SK-N-SH (cell line): ENCODE measurements around the gene MRPS7. TPM values are rescaled to one million over a fixed set of nuclear protein-coding genes. Genes with fewer than 3 reads are reported as not detected.

Experiments
- CTCF ChIA-PET: fragments of 300-600, 350-600 bp; formaldehyde crosslinking; extraction: SDS; loops from one replicate; lab custom pipeline; 2021; lab: Yijun Ruan, JAX
- POLR2A ChIA-PET: fragments of 350-600 bp; sonication (Branson Sonifier 250); formaldehyde crosslinking; extraction: SDS; loops from one replicate; lab custom pipeline; 2020; ENCODE audit warnings: antibody characterized with exemption, inconsistent platforms; lab: Yijun Ruan, JAX
- DNase-seq: peaks from one replicate; pipeline ENCODE4 v3.0.0; 2012
- H2AFZ ChIP-seq: fragments of 200-600 bp; sonication (generic); 2 replicates; pipeline ENCODE4 v1.8.1; 2016; ENCODE audit warnings: antibody characterized with exemption, mild to moderate bottlenecking, low read depth
- H3F3A ChIP-seq: fragments of 200-600 bp; sonication (generic); replicated peaks from 2 replicates; pipeline ENCODE3; 2016; ENCODE audit warnings: antibody characterized with exemption, mild to moderate bottlenecking; ENCODE audit not compliant: insufficient read depth
- H3K27ac ChIP-seq, 2 experiments: fragments of 200-500 bp in 1 of 2; fragments of 200-600 bp in 1 of 2; sonication (Bioruptor generic) in 1 of 2; sonication (generic), shearing (Covaris generic) in 1 of 2; 2 replicates each; pipeline versions ENCODE4 v1.5.1 to v1.6.1; 2014 to 2016; ENCODE audit warnings: low read depth in 2 of 2, inconsistent platforms in 1 of 2, low read length in 1 of 2, mild to moderate bottlenecking in 1 of 2, mixed read lengths in 1 of 2
- H3K27me3 ChIP-seq: fragments of 200-600 bp; sonication (generic), shearing (Covaris generic); 2 replicates; pipeline ENCODE4 v1.6.1; 2016; ENCODE audit warnings: mixed run types; ENCODE audit not compliant: insufficient read depth
- H3K36me3 ChIP-seq, 2 experiments: fragments of 200-500 bp in 1 of 2; fragments of 200-600 bp in 1 of 2; sonication (Bioruptor generic) in 1 of 2; sonication (generic) in 1 of 2; replicated peaks in 1 of 2; 2 replicates each; pipeline versions ENCODE3 to v1.5.1; 2014 to 2016; ENCODE audit warnings: low read length in 1 of 2, mild to moderate bottlenecking in 1 of 2; ENCODE audit not compliant: insufficient read depth in 2 of 2, control insufficient read depth in 1 of 2
- H3K4me1 ChIP-seq, 2 experiments: fragments of 200-500 bp in 1 of 2; fragments of 200-600 bp in 1 of 2; sonication (Bioruptor generic) in 1 of 2; sonication (generic), shearing (Covaris generic) in 1 of 2; 2 replicates each; pipeline versions ENCODE4 v1.5.1 to v1.6.1; 2014 to 2016; ENCODE audit warnings: low read depth in 1 of 2, low read length in 1 of 2, mixed run types in 1 of 2; ENCODE audit not compliant: insufficient read depth in 2 of 2, control insufficient read depth in 1 of 2
- H3K4me2 ChIP-seq: fragments of 200-600 bp; sonication (generic), shearing (Covaris generic); 2 replicates; pipeline ENCODE4 v1.6.1; 2017; ENCODE audit warnings: mixed run types
- H3K4me3 ChIP-seq, 2 experiments: fragments of 200-500 bp in 1 of 2; fragments of 200-600 bp in 1 of 2; sonication (Bioruptor generic) in 1 of 2; sonication (generic), shearing (Covaris generic) in 1 of 2; 2 replicates each; pipeline versions ENCODE4 v1.5.1 to v1.8.1; 2014 to 2016; ENCODE audit warnings: low read depth in 2 of 2, inconsistent platforms in 1 of 2, low read length in 1 of 2, mild to moderate bottlenecking in 1 of 2, mixed read lengths in 1 of 2, moderate library complexity in 1 of 2
- H3K79me2 ChIP-seq: fragments of 200-600 bp; sonication (generic); 2 replicates; pipeline ENCODE4 v1.8.1; 2017; ENCODE audit warnings: mild to moderate bottlenecking; ENCODE audit not compliant: insufficient read depth
- H3K9ac ChIP-seq: fragments of 200-600 bp; sonication (generic); 2 replicates; pipeline ENCODE4 v1.6.1; 2017; ENCODE audit warnings: mixed run types
- H3K9me2 ChIP-seq: fragments of 200-600 bp; sonication (generic); 2 replicates; pipeline ENCODE4 v1.6.1; 2017; ENCODE audit warnings: mixed run types
- H3K9me3 ChIP-seq: fragments of 200-600 bp; sonication (generic); 2 replicates; pipeline ENCODE4 v1.6.1; 2017; ENCODE audit warnings: mixed run types, mild to moderate bottlenecking, moderate library complexity
- H4K20me1 ChIP-seq: fragments of 200-600 bp; sonication (generic); 2 replicates; pipeline ENCODE4 v1.6.1; 2017; ENCODE audit warnings: mild to moderate bottlenecking, mixed run types; ENCODE audit not compliant: insufficient read depth
- FOSL2 ChIP-seq: IDR thresholded peaks from 2 replicates; pipeline ENCODE4 v1.4.0; 2012; ENCODE audit warnings: low read depth, mild to moderate bottlenecking, moderate library complexity, borderline replicate concordance
- FOXM1 ChIP-seq: IDR thresholded peaks from 2 replicates; pipeline ENCODE4 v1.4.0; 2012; ENCODE audit warnings: low read depth, mild to moderate bottlenecking
- GATA2 ChIP-seq: sonication (generic); formaldehyde crosslinking; IDR thresholded peaks from 2 replicates; pipeline ENCODE4 v1.5.0; 2020; ENCODE audit warnings: mild to moderate bottlenecking, missing genetic modification reagents
- IRF3 ChIP-seq: fragments of 150-350 bp; IDR thresholded peaks from 2 replicates; pipeline ENCODE4 v1.6.1; 2016; ENCODE audit warnings: mild to moderate bottlenecking, low read depth, low read length
- MAX ChIP-seq: IDR thresholded peaks from 2 replicates; pipeline ENCODE4 v1.4.0; 2012; ENCODE audit warnings: low read depth
- MEF2A ChIP-seq: IDR thresholded peaks from 2 replicates; pipeline ENCODE4 v1.4.0; 2012; ENCODE audit warnings: low read depth, borderline replicate concordance
- POLR2AphosphoS5 ChIP-seq: IDR thresholded peaks from 2 replicates; pipeline ENCODE4 v1.6.1; 2012; ENCODE audit warnings: low read depth, low read length
- RAD21 ChIP-seq: IDR thresholded peaks from 2 replicates; pipeline ENCODE4 v1.6.1; 2012; ENCODE audit warnings: mild to moderate bottlenecking, low read length
- RCOR1 ChIP-seq: fragments of 150-350 bp; IDR thresholded peaks from 2 replicates; pipeline ENCODE4 v1.6.1; 2017; ENCODE audit warnings: antibody characterized with exemption, low read length
- TCF12 ChIP-seq: IDR thresholded peaks from 2 replicates; pipeline ENCODE4 v1.4.0; 2012
- WGBS: methylation state at CpG from one replicate; pipeline ENCODE4 v1.1.6; 2017; ENCODE audit warnings: low lambda C conversion rate; 5-methylcytosine and 5-hydroxymethylcytosine counted together
- polyA plus RNA-seq, 3 experiments: library from polyadenylated mRNA; depleted of rRNA; stranded (reverse); fragments of >200 nt; gene quantifications; 2 replicates each; pipeline ENCODE4 v1.2.3, GENCODE V29; 2012
- TF ChIP-seq, protein P1 (sequence below): IDR thresholded peaks from 2 replicates; pipeline ENCODE4 v1.4.0; 2012; ENCODE audit warnings: low read depth, borderline replicate concordance
- TF ChIP-seq, protein P2 (sequence below): IDR thresholded peaks from 2 replicates; pipeline ENCODE4 v1.4.0; 2012; ENCODE audit warnings: low read depth, borderline replicate concordance
- TF ChIP-seq, protein P3 (sequence below): fragments of 150-350 bp; IDR thresholded peaks from 2 replicates; pipeline ENCODE4 v1.6.1; 2017; ENCODE audit warnings: antibody characterized with exemption, low read length, low read depth, borderline replicate concordance

MRPS7 gene
- polyA plus RNA-seq, 1 of the 3 experiments (the other 2 are of a cell fraction), result 82.8 TPM

DNA sequence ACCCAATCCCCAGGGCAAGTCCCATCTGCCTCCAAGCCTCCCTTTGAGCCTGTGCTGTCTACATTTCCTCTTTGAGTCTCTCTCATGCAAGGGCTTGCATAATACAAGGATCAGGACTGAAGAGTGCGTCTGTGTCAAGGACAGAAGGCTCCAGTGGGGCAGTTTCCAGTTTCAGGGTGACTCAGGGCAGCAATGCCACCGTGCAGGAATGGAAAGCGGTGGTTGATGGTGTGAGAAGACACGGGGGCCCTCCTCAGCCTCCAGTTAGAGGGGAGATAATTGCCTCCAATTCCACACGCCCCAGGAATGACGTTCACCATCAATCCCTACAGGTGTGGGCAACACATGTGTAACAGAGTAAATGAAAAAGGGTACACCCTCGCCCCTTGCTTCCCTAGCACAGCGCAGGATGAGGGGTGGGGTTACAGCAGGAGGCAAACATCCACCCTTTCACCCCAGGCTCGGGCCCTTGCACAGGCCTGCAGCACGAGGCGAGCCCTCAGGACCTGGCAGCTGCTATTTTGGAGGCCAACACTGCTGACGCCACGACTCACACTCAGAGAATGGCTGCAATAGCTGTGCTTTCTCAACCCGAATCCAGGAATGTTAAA is 52.4 kb downstream of the MRPS7 start:
- Histone ChIP-seq H3K79me2 (no peaks in the 10 kb centered on the region), H4K20me1 (no peaks in the 10 kb centered on the region)
- POLR2A ChIA-PET, result interaction anchor here (0.6 kb wide), 1 partner anchor 95 kb away, joined by 4 read pairs; no protein-coding TSS in a partner anchor
- DNase-seq, result no peak
- CTCF ChIA-PET, result interaction anchor here (6.2 kb wide), 1 partner anchor 8 kb away, joined by 45 read pairs; no protein-coding TSS in a partner anchor
- TF ChIP-seq GATA2 (no peak), MEF2A (no peak), RAD21 (no peak), FOSL2 (no peak), MAX (no peak), RCOR1 (no peak), IRF3 (no peak)
- TF ChIP-seq, protein P1, sequence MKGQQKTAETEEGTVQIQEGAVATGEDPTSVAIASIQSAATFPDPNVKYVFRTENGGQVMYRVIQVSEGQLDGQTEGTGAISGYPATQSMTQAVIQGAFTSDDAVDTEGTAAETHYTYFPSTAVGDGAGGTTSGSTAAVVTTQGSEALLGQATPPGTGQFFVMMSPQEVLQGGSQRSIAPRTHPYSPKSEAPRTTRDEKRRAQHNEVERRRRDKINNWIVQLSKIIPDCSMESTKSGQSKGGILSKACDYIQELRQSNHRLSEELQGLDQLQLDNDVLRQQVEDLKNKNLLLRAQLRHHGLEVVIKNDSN, result no peak
- TF ChIP-seq, protein P2, sequence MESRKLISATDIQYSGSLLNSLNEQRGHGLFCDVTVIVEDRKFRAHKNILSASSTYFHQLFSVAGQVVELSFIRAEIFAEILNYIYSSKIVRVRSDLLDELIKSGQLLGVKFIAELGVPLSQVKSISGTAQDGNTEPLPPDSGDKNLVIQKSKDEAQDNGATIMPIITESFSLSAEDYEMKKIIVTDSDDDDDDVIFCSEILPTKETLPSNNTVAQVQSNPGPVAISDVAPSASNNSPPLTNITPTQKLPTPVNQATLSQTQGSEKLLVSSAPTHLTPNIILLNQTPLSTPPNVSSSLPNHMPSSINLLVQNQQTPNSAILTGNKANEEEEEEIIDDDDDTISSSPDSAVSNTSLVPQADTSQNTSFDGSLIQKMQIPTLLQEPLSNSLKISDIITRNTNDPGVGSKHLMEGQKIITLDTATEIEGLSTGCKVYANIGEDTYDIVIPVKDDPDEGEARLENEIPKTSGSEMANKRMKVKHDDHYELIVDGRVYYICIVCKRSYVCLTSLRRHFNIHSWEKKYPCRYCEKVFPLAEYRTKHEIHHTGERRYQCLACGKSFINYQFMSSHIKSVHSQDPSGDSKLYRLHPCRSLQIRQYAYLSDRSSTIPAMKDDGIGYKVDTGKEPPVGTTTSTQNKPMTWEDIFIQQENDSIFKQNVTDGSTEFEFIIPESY, result no peak
- TF ChIP-seq, all 33 proteins: peak for 0
- no peaks in the 10 kb centered on the region for H3K9me2 ChIP-seq
- no peak overlapping the region for H3K27ac ChIP-seq
- H3K9me3 ChIP-seq, result no peaks in the 10 kb centered on the region
- no peak overlapping the region for H3K9ac ChIP-seq
- peaks cover 3 to 13% of the 10 kb centered on the region in 2 experiments for H3K36me3 ChIP-seq
- no peak overlapping the region for H3K4me2 ChIP-seq
- no peak overlapping the region for H3K4me3 ChIP-seq
- no peak overlapping the region for H2AFZ ChIP-seq
- H3F3A ChIP-seq, result no peaks in the 10 kb centered on the region
- WGBS, result 91% methylated on average over 14 of the region's 14 CpGs
- H3K4me1 ChIP-seq, result no peaks in the 10 kb centered on the region
- no peaks in the 10 kb centered on the region for H3K27me3 ChIP-seq

DNA sequence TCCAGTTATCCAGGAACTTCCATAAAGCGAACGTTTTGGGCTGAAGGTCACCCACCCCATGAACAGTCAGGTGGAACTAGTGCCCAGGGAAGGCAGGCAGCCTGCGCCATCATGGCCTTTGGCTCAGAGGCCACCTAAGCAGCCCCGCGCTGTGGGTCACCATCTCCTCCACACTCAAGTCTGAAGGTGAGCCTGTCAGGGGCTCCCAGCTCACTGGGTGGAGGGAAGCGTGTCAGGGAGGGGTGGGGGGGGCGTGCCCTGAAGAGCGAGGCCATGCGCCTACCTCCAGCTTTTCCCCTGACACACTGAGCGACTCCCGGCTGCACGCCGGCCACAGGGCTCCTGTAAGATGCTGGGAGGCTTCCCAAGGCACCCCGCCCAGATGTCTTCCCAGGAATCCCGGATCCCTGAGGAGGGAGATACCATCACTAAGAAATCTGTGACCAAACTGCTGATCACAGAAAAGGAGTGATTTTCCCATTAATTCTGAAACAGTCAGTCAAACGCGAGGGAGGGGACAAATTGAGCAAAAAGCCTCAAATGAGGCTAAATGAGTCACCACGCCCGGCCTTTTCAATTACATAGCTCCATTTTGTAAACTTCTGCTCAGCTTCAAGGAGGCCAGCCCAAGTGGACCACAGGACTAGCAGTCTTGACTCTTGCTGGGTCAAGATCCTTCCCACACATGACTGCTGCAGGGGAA is 54.0 kb downstream of the MRPS7 start:
- WGBS, result 89% methylated on average over 19 of the region's 19 CpGs
- Histone ChIP-seq H3K27me3 (no peaks in the 10 kb centered on the region), H3K36me3 (peaks cover 15 to 24% of the 10 kb centered on the region in 2 experiments), H3K4me1 (no peaks in the 10 kb centered on the region), H3K4me3 (no peak overlapping the region), H3K9me3 (no peaks in the 10 kb centered on the region), H3K9ac (no peak overlapping the region), H4K20me1 (no peaks in the 10 kb centered on the region), H2AFZ (no peak overlapping the region), H3K79me2 (no peaks in the 10 kb centered on the region), H3F3A (peaks cover 2% of the 10 kb centered on the region), H3K4me2 (no peak overlapping the region), H3K9me2 (no peaks in the 10 kb centered on the region), H3K27ac (no peak overlapping the region)
- POLR2A ChIA-PET, result no interaction called here
- no peak for DNase-seq
- CTCF ChIA-PET, result interaction anchor here (1.2 to 2.4 kb wide), 5 partner anchors 26 to 111 kb away, joined by 3 to 15 read pairs (median 7); partner anchors contain the start of gene SLC25A19
- TF ChIP-seq MAX (no peak), POLR2AphosphoS5 (0 out of 2 replicates have a peak, but pooled peaks have one; percentile 6), TCF12 (no peak), IRF3 (no peak), FOXM1 (no peak)
- TF ChIP-seq, protein P2, result no peak
- TF ChIP-seq, protein P3, sequence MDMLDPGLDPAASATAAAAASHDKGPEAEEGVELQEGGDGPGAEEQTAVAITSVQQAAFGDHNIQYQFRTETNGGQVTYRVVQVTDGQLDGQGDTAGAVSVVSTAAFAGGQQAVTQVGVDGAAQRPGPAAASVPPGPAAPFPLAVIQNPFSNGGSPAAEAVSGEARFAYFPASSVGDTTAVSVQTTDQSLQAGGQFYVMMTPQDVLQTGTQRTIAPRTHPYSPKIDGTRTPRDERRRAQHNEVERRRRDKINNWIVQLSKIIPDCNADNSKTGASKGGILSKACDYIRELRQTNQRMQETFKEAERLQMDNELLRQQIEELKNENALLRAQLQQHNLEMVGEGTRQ, result no peak
